ENCODE data around the gene UQCRQ.

DNA sequence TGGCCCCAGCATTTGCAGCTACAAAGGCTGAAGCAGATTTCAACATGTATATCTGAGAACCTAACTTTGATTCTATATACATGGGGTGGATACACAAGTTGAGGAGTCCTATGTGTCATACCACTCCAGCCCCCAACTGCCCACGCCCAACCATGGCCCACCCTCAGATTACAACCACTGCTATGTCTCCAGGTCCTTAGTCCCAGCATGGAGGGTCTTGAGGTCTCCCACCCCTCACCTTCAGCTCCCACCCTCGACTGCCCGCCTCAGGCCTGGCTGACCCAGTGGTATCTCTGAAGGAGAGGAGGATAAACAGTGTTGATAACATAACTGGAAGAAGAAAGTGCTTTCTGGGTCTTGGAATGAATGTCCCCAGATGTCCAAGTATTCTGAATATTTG lies 45.1 kb upstream of the UQCRQ start:
- TF ChIP-seq, protein P1, sequence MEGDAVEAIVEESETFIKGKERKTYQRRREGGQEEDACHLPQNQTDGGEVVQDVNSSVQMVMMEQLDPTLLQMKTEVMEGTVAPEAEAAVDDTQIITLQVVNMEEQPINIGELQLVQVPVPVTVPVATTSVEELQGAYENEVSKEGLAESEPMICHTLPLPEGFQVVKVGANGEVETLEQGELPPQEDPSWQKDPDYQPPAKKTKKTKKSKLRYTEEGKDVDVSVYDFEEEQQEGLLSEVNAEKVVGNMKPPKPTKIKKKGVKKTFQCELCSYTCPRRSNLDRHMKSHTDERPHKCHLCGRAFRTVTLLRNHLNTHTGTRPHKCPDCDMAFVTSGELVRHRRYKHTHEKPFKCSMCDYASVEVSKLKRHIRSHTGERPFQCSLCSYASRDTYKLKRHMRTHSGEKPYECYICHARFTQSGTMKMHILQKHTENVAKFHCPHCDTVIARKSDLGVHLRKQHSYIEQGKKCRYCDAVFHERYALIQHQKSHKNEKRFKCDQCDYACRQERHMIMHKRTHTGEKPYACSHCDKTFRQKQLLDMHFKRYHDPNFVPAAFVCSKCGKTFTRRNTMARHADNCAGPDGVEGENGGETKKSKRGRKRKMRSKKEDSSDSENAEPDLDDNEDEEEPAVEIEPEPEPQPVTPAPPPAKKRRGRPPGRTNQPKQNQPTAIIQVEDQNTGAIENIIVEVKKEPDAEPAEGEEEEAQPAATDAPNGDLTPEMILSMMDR (IDR thresholded peaks at IDR 0.05), result no peak
- no peak for TF ChIP-seq EZH2 (IDR thresholded peaks at IDR 0.05; ENCODE audit: borderline replicate concordance, insufficient read depth, low read depth, low read length, poor library complexity, severe bottlenecking)
